GM23338 (cell line): ENCODE data around the gene CDKN1C. TPM values are rescaled to one million over a fixed set of nuclear protein-coding genes. Genes with fewer than 3 reads are reported as not detected.

Experiments
- ATAC-seq: fragments of 200-7000 bp; cut with Tn5 transposase; 3 replicates; pipeline ENCODE4 v1.9.1; 2020
- DNase-seq: peaks from one replicate; pipeline ENCODE4 v3.0.0-alpha.2; 2015; ENCODE audit warnings: low spot score
- H2AFZ ChIP-seq: fragments of 200-600 bp; sonication (generic); 2 replicates; pipeline ENCODE4 v1.8.0; 2016; ENCODE audit warnings: antibody characterized with exemption, mild to moderate bottlenecking, moderate library complexity
- H3F3A ChIP-seq: fragments of 200-600 bp; sonication (generic); replicated peaks from 2 replicates; pipeline ENCODE4 v1.8.0; 2017; ENCODE audit warnings: antibody characterized with exemption, mixed run types, low read depth
- H3K27ac ChIP-seq: fragments of 200-600 bp; sonication (generic); 2 replicates; pipeline ENCODE4 v1.6.1; 2016; ENCODE audit warnings: low read depth
- H3K27me3 ChIP-seq: fragments of 200-600 bp; sonication (generic); 2 replicates; pipeline ENCODE4 v1.8.0; 2016; ENCODE audit warnings: mild to moderate bottlenecking, mixed run types, moderate library complexity; ENCODE audit not compliant: insufficient read depth
- H3K36me3 ChIP-seq: fragments of 200-600 bp; sonication (generic); 2 replicates; pipeline ENCODE4 v1.8.0; 2016; ENCODE audit warnings: mild to moderate bottlenecking; ENCODE audit not compliant: insufficient read depth
- H3K4me1 ChIP-seq: fragments of 200-600 bp; sonication (generic); 2 replicates; pipeline ENCODE4 v1.8.0; 2016; ENCODE audit warnings: mild to moderate bottlenecking, moderate library complexity; ENCODE audit not compliant: insufficient read depth
- H3K4me2 ChIP-seq: fragments of 200-600 bp; sonication (generic); 2 replicates; pipeline ENCODE4 v1.7.1; 2017; ENCODE audit warnings: mixed run types
- H3K4me3 ChIP-seq: fragments of 200-600 bp; sonication (generic); 2 replicates; pipeline ENCODE4 v1.6.1; 2016; ENCODE audit warnings: mixed run types
- H3K79me2 ChIP-seq: fragments of 200-600 bp; sonication (generic); replicated peaks from 2 replicates; pipeline ENCODE4 v1.8.0; 2017; ENCODE audit warnings: mild to moderate bottlenecking; ENCODE audit not compliant: insufficient read depth
- H3K9me2 ChIP-seq: fragments of 200-600 bp; sonication (generic); 2 replicates; pipeline ENCODE4 v1.8.0; 2017; ENCODE audit not compliant: insufficient read depth
- H4K20me1 ChIP-seq: fragments of 200-600 bp; sonication (generic); replicated peaks from 2 replicates; pipeline ENCODE4 v1.8.0; 2017; ENCODE audit warnings: mild to moderate bottlenecking; ENCODE audit not compliant: insufficient read depth
- H3K27ac Mint-ChIP-seq: 2 replicates; pipeline ENCODE4 v1.8.0; 2020; ENCODE audit warnings: inconsistent platforms, mild to moderate bottlenecking, moderate library complexity, mixed read lengths
- H3K27me3 Mint-ChIP-seq: 3 replicates; pipeline ENCODE4 v1.8.0; 2022; ENCODE audit warnings: low read depth, mild to moderate bottlenecking, moderate library complexity, mixed read lengths, inconsistent platforms; ENCODE audit not compliant: insufficient read depth, poor library complexity
- H3K36me3 Mint-ChIP-seq: 3 replicates; pipeline ENCODE4 v1.8.0; 2021; ENCODE audit warnings: low read depth, mild to moderate bottlenecking, inconsistent platforms, moderate library complexity, mixed read lengths
- H3K4me1 Mint-ChIP-seq: 3 replicates; pipeline ENCODE4 v1.8.0; 2020; ENCODE audit warnings: mild to moderate bottlenecking, inconsistent platforms, mixed read lengths
- H3K4me3 Mint-ChIP-seq: 3 replicates; pipeline ENCODE4 v1.8.0; 2021; ENCODE audit warnings: moderate library complexity, mild to moderate bottlenecking, inconsistent platforms, mixed read lengths
- H3K9me3 Mint-ChIP-seq: 3 replicates; pipeline ENCODE4 v1.8.0; 2020; ENCODE audit warnings: moderate library complexity, mild to moderate bottlenecking, inconsistent platforms, mixed read lengths
- JUNB ChIP-seq: IDR thresholded peaks from one replicate; pipeline ENCODE4 v1.6.1; 2016; ENCODE audit warnings: antibody characterized with exemption; ENCODE audit not compliant: unreplicated experiment
- REST ChIP-seq: IDR thresholded peaks from one replicate; pipeline ENCODE4 v1.6.1; 2018; ENCODE audit warnings: antibody characterized with exemption; ENCODE audit not compliant: unreplicated experiment
- STAT1 ChIP-seq: IDR thresholded peaks from one replicate; pipeline ENCODE4 v1.6.1; 2016; ENCODE audit warnings: antibody characterized with exemption; ENCODE audit not compliant: unreplicated experiment
- ZNF114 ChIP-seq: fragments of 250-450 bp; sonication (Bioruptor Pico); IDR thresholded peaks from 2 replicates; pipeline ENCODE4 v1.5.0; 2020; ENCODE audit warnings: mild to moderate bottlenecking, moderate library complexity
- polyA plus RNA-seq: library from polyadenylated mRNA; unstranded; fragments of >200 nt; fragmentation: Nextera tagmentation; extraction: Ambion mirVana; gene quantifications from 2 replicates; pipeline ENCODE4 v1.2.1, GENCODE V29; 2016
- total RNA-seq: library from RNA; depleted of rRNA; stranded (reverse); fragments of >200 nt; shearing (Covaris generic); gene quantifications from 2 replicates; pipeline ENCODE4 v1.2.3, GENCODE V29; 2014
- TF ChIP-seq, protein P1 (sequence below): fragments of 250-450 bp; sonication (Bioruptor Pico); IDR thresholded peaks from 2 replicates; pipeline ENCODE4 v1.5.0; 2020; ENCODE audit warnings: mild to moderate bottlenecking, moderate library complexity
- TF ChIP-seq, protein P2 (sequence below), 2 experiments: fragments of 200-600 bp in 1 of 2; sonication (generic) in 1 of 2; conservative IDR thresholded peaks; 2 replicates each; pipeline versions ENCODE4 v1.5.1 to v1.6.1; 2016 to 2017; ENCODE audit warnings: antibody characterized with exemption in 2 of 2, low read depth in 2 of 2, mild to moderate bottlenecking in 2 of 2, moderate library complexity in 1 of 2

CDKN1C gene
- total and polyA plus RNA-seq, 2 experiments from 2014 or later, result 19.3 to 23.5 TPM

DNA sequence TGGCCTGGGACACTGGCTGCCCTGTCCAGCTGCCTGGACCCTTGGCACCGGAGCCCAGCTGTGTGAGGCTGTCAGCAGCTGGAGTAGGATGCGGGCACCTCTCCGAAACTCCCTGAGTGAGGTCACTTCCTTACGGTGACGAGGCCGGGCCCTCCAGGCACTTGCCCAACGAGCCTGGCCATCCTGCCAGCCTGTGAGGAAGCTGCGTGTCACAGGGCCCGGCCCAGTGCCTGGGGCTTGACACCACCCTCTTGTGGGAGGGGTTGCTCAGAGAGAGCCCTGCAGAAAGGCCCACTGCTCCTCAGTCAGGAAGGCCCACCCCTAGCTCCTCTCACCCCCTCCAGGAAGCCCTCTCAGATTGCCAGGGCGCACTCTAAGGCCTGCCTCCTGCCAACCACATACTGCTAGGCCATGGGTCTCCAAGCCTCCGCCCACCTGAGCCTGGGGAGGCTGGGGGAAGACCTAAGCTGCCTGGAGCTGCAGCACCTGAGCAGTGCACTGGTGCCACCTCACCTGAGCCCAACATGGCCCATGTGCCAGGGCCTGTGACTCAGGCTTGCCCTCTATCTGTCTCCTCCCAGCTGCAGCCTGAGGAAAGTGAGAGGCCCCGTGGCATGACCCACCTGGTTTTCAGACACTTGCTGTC is 47.9 kb upstream of the CDKN1C start (continued):
- TF ChIP-seq, protein P1, sequence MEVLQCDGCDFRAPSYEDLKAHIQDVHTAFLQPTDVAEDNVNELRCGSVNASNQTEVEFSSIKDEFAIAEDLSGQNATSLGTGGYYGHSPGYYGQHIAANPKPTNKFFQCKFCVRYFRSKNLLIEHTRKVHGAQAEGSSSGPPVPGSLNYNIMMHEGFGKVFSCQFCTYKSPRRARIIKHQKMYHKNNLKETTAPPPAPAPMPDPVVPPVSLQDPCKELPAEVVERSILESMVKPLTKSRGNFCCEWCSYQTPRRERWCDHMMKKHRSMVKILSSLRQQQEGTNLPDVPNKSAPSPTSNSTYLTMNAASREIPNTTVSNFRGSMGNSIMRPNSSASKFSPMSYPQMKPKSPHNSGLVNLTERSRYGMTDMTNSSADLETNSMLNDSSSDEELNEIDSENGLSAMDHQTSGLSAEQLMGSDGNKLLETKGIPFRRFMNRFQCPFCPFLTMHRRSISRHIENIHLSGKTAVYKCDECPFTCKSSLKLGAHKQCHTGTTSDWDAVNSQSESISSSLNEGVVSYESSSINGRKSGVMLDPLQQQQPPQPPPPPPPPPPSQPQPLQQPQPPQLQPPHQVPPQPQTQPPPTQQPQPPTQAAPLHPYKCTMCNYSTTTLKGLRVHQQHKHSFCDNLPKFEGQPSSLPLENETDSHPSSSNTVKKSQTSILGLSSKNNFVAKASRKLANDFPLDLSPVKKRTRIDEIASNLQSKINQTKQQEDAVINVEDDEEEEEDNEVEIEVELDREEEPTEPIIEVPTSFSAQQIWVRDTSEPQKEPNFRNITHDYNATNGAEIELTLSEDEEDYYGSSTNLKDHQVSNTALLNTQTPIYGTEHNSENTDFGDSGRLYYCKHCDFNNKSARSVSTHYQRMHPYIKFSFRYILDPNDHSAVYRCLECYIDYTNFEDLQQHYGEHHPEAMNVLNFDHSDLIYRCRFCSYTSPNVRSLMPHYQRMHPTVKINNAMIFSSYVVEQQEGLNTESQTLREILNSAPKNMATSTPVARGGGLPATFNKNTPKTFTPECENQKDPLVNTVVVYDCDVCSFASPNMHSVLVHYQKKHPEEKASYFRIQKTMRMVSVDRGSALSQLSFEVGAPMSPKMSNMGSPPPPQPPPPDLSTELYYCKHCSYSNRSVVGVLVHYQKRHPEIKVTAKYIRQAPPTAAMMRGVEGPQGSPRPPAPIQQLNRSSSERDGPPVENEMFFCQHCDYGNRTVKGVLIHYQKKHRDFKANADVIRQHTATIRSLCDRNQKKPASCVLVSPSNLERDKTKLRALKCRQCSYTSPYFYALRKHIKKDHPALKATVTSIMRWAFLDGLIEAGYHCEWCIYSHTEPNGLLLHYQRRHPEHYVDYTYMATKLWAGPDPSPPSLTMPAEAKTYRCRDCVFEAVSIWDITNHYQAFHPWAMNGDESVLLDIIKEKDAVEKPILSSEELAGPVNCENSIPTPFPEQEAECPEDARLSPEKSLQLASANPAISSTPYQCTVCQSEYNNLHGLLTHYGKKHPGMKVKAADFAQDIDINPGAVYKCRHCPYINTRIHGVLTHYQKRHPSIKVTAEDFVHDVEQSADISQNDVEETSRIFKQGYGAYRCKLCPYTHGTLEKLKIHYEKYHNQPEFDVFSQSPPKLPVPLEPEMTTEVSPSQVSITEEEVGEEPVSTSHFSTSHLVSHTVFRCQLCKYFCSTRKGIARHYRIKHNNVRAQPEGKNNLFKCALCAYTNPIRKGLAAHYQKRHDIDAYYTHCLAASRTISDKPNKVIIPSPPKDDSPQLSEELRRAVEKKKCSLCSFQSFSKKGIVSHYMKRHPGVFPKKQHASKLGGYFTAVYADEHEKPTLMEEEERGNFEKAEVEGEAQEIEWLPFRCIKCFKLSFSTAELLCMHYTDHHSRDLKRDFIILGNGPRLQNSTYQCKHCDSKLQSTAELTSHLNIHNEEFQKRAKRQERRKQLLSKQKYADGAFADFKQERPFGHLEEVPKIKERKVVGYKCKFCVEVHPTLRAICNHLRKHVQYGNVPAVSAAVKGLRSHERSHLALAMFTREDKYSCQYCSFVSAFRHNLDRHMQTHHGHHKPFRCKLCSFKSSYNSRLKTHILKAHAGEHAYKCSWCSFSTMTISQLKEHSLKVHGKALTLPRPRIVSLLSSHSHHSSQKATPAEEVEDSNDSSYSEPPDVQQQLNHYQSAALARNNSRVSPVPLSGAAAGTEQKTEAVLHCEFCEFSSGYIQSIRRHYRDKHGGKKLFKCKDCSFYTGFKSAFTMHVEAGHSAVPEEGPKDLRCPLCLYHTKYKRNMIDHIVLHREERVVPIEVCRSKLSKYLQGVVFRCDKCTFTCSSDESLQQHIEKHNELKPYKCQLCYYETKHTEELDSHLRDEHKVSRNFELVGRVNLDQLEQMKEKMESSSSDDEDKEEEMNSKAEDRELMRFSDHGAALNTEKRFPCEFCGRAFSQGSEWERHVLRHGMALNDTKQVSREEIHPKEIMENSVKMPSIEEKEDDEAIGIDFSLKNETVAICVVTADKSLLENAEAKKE (CRISPR knock-in tag), result no peak
- TF ChIP-seq, protein P2, sequence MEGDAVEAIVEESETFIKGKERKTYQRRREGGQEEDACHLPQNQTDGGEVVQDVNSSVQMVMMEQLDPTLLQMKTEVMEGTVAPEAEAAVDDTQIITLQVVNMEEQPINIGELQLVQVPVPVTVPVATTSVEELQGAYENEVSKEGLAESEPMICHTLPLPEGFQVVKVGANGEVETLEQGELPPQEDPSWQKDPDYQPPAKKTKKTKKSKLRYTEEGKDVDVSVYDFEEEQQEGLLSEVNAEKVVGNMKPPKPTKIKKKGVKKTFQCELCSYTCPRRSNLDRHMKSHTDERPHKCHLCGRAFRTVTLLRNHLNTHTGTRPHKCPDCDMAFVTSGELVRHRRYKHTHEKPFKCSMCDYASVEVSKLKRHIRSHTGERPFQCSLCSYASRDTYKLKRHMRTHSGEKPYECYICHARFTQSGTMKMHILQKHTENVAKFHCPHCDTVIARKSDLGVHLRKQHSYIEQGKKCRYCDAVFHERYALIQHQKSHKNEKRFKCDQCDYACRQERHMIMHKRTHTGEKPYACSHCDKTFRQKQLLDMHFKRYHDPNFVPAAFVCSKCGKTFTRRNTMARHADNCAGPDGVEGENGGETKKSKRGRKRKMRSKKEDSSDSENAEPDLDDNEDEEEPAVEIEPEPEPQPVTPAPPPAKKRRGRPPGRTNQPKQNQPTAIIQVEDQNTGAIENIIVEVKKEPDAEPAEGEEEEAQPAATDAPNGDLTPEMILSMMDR (conservative IDR thresholded peaks at IDR 0.05; ENCODE audit: low read depth in 2 of 2), result no peak
- TF ChIP-seq STAT1, result no peak
- TF ChIP-seq JUNB, result no peak

DNA sequence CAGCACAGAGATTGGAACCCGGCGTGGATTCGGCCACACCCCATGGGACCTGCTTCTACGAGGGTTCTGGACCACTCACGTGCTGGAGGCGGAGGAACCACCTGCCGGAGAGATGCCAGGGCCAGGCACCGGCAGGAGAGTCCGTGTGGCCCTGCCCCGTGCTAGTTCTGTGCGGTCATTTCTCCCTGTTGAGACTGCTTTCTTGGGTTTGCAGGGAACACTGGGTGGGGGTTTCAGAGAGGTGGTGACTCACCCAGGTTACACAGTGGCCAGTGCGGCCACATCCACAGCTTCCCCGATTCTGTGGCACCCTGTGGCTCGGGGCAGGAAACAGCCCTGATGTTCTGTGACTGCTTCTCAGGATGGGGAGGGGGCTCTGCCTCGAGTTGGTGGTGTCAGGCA is 47.3 kb upstream of the CDKN1C start:
- no peak overlapping the region for H3K4me2 ChIP-seq
- DNase-seq, result no peak
- TF ChIP-seq ZNF114 (CRISPR knock-in tag) (no peak), REST (no peak)

More for the DNA sequence above, 47.3 kb upstream of the CDKN1C start:
- Mint-ChIP-seq H3K36me3 (peaks cover 10% of the 10 kb centered on the region), H3K27ac (no peak overlapping the region), H3K4me3 (no peak overlapping the region), H3K9me3 (peaks cover 19% of the 10 kb centered on the region), H3K4me1 (peaks cover 10% of the 10 kb centered on the region; the same call in 1 of the 3 replicates), H3K27me3 (peaks cover 40% of the 10 kb centered on the region)
- Histone ChIP-seq H3K27ac (no peak overlapping the region), H3F3A (peaks cover 9% of the 10 kb centered on the region; the same call in 1 of the 2 replicates), H2AFZ (no peak overlapping the region), H4K20me1 (0 out of 2 replicates have a peak, but pooled peaks cover 4% of the 10 kb centered on the region), H3K79me2 (no peaks in the 10 kb centered on the region), H3K4me3 (no peak overlapping the region), H3K4me1 (peaks cover 10% of the 10 kb centered on the region; the same call in 1 of the 2 replicates), H3K27me3 (peaks cover 30% of the 10 kb centered on the region), H3K36me3 (no peaks in the 10 kb centered on the region), H3K9me2 (no peaks in the 10 kb centered on the region)
- no peak for ATAC-seq
